ENCODE measurements around the gene ETV5.

- TF ChIP-seq ELK1 (IDR thresholded peaks at IDR 0.05; ENCODE audit: low read depth, low read length) (no peak), USF2 (IDR thresholded peaks at IDR 0.05) (no peak), CTCF (IDR thresholded peaks at IDR 0.05) (no peak), JUN (IDR thresholded peaks at IDR 0.05) (no peak), GATA3 (IDR thresholded peaks at IDR 0.05; ENCODE audit: borderline replicate concordance) (no peak), FOSL2 (IDR thresholded peaks at IDR 0.05) (no peak), FOSL2 (CRISPR knock-in tag; IDR thresholded peaks at IDR 0.05) (no peak), ZSCAN20 (CRISPR knock-in tag; IDR thresholded peaks at IDR 0.05) (no peak), MYC (IDR thresholded peaks at IDR 0.05; ENCODE audit: borderline replicate concordance, low read length) (no peak), POLR2A (IDR thresholded peaks at IDR 0.05; ENCODE audit: low read length) (no peak)
These were observed 8.7 kb upstream of the ETV5 start for GRCh38 chr3:186117521-186118134.

Measured in A549 (cell line).